Measurements from ENCODE around the gene CCDC57.

- TF ChIP-seq, protein P1, sequence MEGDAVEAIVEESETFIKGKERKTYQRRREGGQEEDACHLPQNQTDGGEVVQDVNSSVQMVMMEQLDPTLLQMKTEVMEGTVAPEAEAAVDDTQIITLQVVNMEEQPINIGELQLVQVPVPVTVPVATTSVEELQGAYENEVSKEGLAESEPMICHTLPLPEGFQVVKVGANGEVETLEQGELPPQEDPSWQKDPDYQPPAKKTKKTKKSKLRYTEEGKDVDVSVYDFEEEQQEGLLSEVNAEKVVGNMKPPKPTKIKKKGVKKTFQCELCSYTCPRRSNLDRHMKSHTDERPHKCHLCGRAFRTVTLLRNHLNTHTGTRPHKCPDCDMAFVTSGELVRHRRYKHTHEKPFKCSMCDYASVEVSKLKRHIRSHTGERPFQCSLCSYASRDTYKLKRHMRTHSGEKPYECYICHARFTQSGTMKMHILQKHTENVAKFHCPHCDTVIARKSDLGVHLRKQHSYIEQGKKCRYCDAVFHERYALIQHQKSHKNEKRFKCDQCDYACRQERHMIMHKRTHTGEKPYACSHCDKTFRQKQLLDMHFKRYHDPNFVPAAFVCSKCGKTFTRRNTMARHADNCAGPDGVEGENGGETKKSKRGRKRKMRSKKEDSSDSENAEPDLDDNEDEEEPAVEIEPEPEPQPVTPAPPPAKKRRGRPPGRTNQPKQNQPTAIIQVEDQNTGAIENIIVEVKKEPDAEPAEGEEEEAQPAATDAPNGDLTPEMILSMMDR (IDR thresholded peaks at IDR 0.05): no peak
- no peak for TF ChIP-seq POLR2A (IDR thresholded peaks at IDR 0.05)
Observed at GRCh38 chr17:82180776-82181528, 31.7 kb downstream of the CCDC57 start.

All from esophagus squamous epithelium (tissue), 4 donors.